ENCODE measurements around the gene CYFIP1. TPM values are rescaled to one million over a fixed set of nuclear protein-coding genes. Genes with fewer than 3 reads are reported as not detected.

The CYFIP1 gene
- total RNA-seq, 1 donor from 2014 or later, result 119 TPM

DNA sequence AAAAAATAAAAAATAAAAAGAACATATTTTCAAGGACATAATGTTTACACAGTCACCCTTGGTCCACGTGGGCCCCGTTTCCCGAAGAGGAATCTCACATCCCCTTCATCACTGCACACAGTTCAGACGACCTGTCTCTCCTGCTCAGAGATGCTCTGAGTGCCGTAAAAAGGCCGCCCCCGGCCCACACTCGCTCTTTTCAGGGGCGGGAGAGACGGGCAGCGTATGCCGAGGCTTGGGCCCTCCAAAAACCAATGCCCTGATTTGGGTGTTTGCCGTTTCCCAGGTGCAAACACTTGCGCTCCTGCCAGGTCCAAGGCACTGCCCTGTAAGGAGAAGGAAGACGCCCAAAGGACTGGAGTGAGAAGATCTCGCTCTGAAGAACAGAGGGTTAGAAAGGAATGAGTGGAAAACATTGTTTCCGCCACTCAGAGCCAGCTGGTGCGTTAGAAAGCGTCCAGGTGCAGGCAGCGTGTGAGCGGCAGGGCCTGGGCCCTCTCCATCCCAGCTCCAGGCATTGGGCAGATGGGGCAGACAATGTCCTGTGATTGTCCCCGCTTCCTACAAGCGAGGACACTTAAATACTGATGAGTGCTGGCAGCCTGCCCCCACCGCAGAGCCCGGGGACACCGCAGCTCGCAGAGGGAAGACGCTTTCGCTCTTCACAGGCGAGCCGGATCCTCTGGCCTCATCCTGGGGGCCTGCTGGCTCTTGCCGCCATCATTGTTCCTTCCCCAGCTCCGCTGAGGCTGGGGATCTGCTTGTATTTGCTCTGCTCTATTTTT, 88.5 kb downstream of the CYFIP1 start:
- no peak for DNase-seq (ENCODE audit: low read depth, low spot score)

DNA sequence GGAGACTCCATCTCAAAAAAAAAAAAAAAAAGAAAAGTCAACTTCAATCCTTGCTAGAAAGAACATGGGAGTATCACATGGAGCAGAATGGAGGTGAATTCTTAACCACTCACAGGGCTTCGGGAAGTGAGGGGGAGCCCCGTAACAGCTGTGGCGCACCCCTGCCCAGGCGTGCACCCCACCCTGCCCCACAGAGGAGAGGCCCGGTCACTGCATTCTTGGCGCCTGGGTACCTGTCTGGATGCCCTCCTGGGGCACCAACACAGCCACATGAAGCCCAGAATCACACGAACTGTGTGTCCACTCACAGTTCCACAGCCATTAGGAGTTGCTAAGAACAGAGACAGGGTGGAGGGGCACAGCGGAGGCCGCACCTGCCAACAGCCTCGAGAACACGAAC, 89.9 kb downstream of the CYFIP1 start:
- no peak for DNase-seq (ENCODE audit: low read depth, low spot score)

DNA sequence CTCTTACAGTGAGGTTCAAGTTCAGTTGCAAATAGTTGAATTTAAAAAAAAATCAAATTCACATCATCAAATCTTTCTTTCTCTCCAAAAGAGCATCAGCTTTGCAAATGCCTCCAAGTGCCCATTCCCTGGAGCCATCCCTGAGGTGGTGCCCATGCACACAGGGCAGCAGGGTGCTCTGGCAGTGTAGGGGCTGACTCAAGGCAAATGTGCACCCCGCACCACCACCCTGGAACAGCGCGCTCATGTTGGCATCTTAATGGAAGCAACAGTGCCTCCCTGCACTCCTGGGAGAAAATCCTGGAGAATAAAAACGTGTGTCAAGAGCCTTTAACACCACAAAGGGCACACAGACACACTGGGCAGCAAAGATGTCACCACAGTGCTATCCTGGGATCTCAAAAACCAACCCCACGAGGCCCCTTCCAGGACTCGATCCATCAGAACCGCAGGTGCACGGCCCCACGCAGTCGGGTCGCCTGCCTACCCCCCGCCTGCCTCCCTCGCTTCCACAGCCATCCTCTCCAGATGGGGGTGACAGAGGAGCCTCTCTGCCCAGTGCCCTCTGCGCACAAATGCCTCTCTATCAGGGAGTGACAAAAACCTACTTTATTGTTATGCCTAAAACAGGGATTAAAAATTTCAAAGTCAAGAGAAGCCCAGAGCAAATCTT, 90.9 kb downstream of the CYFIP1 start:
- DNase-seq (ENCODE audit: low read depth, low spot score), result no peak

DNA sequence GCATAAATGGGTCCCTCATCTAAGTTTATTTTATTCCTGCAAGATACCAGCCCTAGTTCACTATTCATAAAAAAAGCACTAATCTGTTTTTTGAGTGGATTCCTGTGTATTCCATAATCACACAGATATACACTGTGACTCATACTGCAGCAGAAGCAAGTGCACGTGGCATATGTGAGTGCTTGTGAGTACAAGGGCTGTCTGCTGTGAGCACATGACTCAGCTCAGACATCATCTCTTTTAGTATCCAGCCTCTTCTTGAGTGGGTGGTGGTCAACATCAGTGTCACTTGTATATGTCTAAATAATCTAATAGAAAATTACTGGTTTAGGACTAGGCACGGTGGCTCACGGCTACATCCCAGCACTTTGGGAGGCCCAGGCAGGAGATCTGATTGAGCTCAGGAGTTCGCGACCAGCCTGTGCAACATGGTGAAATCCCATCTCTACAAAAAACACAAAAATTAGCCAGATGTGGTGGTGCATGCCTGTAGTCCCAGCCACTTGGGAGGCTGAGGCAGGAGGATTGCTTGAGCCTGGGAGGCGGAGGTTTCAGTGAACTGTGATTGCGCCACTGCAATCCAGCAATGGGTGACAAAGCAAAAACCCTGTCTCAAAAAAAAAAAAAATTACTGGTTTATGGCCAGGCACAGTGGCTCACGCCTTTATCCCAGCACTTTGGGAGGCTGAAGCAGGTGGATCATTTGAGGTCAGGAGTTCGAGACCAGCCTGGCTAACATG, 91.9 kb downstream of the CYFIP1 start:
- peak; percentile 59 for DNase-seq (ENCODE audit: low read depth, low spot score)

DNA sequence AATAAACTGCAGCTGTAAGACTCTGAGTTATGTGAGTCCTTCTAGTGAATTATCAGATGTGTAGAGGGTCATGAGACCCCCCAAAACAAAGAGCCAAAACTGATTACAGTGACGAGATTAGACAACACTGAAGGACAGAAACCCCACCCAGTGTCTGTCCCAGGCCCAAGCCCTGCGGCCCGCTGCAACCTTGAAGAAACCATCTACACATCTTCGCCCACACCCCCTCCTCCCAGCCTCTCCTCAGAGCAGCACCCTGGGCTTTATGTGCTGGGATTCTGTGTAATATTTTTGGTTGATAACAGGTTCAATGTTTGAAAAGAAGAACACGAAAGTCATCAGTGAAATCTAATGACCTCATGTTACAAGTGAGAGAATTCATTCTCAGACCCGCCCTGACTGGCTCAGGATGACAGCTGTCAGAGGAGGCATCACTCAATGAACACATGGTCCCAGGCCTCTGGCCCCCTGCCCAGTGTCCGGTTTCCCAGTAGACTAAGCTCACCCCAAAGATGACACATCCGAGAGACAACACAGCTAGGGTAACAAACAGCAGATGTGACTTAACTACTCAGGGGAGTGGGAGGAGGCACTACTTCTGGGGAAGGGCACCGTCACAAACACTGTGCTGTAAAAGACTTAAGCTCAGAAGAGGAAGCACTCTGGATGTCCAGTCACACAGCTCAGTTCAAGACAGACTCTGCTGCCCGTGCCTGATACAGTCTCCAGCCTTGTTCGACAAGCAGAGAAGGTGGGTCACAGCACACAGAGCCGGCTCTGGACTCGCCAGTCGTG, 92.8 kb downstream of the CYFIP1 start:
- no peak for DNase-seq (ENCODE audit: low read depth, low spot score)

DNA sequence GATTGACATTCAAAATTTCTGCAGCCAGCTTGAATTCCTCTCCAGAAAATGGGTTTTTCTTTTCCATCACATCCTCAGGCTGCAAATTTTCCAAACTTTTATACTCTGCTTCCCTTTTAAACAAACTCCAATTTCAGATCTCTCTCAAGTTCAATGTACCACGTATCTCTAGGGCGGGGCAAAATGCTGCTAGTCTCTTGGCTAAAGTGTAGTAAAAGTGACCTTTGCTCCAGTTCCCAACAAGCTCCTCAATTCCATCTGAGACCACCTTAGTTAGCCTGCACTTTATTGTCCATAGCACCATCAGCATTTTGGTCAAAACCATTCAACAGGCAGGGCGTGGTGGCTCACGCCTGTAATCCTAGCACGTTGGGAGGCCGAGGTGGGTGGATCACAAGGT, 95.0 kb downstream of the CYFIP1 start:
- no peak for DNase-seq (ENCODE audit: low read depth, low spot score)

DNA sequence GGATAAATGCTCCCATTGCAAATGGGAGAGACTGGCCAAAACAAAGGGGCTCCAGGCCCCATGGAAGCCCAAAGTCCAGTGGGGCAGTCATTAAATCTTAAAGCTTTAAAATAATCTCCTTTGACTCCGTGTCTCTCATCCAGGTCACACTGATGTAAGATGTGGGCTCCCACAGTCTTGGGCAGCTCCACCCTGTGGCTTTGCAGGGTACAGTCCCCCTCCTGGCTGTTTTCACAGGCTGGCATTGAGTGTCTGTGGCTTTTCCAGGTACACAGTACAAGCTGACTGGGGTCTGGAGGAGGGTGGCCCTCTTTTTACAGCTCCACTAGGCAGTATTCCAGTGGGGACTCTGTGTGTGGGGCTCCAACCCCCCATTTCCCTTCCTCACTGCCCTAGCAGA, 95.8 kb downstream of the CYFIP1 start:
- DNase-seq (ENCODE audit: low read depth, low spot score), result no peak

DNA sequence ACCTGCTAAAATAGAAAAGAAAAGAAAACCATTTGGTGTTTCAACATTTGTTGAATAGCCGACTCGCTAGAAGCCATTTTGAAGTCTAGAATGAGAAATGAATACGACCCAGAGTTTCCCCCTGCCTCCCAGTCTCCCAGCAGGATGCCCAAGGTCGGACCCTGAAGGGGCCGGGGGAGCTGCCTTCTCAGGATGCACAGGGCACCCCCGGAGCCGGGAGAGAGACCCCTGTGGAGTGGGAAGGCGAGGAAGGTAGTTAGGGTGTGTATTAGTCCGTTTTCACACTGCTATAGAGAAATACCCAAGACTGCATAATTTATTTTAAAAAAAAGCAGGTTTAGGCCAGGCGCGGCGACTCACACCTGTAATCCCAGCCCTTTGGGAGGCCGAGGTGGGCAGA, 97.0 kb downstream of the CYFIP1 start:
- no peak for DNase-seq (ENCODE audit: low read depth, low spot score)

DNA sequence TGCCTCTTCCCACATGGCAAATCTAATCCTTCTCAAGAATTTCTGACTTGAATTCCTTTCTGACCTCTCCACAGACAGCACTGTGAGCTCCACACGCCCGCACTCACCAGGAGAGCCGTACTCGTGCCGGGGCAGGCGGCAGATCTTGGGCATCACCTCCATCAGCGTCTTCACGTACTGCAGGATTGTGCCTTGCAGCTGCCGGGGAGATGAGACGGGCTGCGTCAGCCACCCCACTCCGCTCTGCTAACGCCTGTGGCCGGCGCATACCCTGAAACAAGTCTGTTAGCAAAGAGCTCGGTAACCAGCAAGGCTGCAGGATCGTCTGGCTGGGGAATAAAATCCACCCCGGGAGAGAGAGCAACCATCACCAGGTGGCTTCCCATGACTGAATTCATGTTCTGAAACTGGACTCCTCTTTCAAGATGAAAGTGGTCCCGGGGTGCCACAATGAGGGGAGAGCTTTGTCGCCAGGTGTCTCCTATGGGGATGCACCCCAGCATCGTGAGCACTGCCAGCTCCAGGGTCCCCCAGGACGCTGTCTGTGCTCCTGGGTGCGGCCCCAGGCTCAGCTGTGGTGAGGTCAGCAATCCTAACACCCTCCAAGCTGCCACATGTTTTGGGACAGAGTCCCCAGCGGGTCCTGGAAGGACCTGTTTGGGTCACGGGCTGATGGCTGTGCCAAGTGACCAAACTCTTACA, 98.3 kb downstream of the CYFIP1 start:
- DNase-seq (ENCODE audit: low read depth, low spot score), result no peak

DNA sequence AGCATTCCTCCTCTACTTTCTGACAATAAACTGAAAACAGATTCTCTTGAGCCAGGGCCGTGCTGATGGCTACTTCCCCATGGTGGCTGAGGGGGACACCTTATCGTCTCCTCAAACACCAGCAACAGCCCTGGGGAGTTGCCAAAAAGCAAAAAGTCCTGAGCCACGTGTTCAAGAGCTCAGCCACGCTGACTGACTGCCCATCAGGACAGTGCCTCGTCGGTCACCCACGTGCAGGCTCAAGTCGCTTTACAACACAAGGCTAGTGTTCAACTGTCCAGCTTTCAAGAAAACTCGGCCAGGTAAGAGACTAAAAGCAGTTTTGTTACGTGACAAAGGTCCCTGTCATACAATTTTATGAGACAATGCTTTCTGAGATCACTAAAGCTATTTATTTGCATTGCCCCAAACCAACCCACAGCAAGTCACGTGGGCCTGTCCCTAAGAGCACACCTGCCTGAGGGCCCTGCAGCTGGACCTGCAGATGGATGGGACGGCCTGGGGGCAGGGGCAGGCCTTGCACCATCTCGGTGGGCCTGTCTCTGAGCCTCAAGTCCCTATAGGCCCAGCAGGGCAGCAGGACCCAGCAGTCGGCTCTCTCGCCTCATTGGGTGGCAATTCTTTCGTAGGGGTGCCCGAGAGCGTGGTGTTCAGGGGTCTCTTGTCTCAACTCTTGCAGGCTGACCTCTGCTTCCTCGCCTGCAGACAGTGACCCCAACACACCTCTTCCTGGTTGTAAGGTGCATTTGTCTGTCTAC, 99.0 kb downstream of the CYFIP1 start:
- DNase-seq (ENCODE audit: low read depth, low spot score), result no peak

DNA sequence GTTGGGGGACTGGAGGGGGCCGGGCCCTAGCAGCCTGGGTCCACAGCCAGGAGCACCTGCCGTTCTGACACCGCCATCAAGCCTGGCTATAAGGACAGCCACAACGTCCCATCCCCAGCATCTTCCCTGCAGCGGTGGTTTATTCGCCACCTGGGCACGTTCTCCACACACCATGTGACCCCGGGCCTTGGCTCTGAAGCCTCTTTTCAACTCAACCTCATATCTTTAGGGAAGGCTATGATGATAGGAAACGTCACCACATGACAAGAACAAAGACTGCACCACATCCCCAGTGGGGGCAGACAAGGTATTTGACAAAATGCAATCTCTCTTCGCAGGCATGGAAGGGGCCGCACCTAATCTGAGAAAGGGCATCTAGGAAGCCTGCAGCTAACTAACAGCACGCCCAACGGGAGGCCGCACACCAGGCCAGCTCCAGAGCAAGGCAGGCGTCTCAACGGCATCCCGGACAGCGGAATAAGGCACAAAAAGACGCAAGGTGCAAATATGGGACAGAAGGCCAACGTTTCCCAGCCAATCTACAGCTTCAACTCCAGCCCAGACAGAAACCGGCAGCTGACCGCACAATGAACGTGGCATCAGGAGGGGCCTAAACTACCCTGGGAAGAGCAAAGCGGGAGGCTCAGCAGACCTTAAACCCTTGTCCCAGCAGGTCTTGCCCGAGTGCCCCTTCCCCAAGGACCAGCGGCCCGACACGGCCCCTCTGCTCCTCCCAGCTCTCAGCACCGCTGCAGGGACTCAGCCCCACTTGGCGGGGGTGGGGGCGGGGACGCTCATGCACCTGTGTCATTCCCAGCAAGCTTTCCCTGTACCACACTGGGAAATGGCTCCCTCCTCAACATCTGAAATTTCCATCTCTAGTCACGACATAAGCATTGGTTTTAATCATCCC, 99.8 kb downstream of the CYFIP1 start:
- DNase-seq (ENCODE audit: low read depth, low spot score), result no peak

DNA sequence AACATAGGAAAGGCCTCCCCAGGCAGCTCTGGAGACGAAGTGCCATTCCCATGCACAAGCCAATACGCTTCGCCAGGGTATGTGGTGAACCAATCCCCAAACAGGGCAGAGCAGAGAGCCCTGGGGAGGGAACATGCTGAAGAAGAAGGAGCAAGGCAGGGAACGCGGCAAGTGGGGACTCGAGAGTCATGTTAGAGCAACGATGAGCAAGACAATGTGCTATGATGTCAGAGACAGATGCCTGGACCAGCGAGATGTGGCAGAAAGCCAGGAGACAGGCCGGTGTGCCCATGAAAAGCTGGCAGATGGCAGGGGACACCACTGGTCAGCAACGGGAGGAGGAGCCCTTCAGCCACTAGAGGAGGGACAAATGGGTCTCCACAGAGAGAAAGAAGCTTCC, 102.1 kb downstream of the CYFIP1 start:
- no peak for DNase-seq (ENCODE audit: low read depth, low spot score)

DNA sequence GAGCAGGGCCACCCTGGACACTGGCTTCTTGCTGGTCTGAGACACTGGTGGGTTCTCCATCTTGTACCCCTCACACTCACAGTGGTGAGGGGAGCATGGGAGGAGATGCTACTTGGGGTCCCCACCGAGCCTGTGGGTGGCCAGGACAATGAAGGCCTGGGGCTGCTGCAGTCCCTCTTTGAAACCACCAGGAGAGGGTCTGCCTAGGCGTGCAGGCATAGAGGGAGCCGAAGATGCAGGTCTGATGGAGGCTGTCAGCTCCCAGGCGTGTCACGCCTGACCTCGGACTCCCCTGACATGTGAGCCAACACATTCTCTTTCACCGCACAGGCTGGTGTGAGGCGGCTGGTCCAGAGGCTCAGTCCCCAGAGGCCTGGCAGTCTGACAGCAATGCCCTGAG, 102.6 kb downstream of the CYFIP1 start:
- no peak for DNase-seq (ENCODE audit: low read depth, low spot score)

DNA sequence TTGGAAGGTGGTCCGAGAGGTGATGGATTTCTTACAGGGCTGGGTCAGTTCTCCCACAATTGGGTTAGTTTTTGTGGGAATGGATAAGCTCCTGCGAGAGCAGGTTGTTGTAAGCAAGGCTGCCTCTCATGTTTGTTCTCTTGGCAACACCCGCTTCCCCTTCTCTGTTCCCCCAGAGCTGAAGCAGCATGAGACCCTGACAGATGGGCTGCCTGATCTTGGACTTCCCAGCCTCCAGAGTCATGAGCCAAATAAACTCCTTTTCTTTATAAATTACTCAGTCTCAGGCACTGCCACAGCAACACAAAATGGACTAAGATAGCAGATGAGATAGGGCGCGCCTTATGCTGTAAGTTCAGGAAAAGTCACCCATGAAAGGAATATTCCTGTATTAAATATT, 103.1 kb downstream of the CYFIP1 start:
- no peak for DNase-seq (ENCODE audit: low read depth, low spot score)

DNA sequence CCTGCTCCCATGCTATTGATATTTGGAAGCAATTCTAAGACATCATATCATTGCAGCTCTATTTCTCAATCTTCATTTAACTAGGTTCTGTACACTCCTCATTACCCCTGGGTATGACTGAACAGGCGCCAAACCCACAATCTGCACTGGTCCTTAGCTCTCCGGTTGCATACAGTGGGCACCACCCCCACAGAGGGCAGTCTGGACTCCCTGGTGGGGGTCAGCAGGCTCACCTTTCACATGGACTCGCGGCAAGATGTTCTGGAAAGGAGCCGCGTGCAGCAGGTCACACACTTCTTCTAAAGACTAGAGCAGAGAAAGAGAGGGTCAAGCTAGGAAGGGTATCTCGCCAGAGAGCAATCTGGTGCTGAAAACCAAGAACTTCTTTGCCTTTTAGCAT, 105.2 kb downstream of the CYFIP1 start:
- DNase-seq (ENCODE audit: low read depth, low spot score), result no peak

DNA sequence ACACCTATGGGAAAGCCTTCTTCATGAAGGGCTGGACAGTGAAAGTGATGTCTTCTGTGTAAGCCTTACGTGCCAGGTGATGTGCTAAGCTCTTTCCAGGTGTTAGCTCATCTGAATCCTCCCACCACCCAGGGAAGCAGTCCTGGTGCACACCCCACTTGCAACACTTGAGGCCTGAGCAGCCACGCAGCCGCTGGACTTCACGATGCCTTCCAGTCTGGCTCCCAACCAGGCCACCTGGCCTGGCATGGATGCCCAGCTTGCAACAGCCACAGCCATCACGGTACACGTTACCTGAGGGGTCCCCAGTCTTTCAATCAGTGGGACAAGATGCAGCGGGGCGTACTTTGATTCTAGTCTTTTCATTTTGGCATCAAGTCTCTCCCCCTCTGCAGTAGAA, 105.9 kb downstream of the CYFIP1 start:
- no peak for DNase-seq (ENCODE audit: low read depth, low spot score)

DNA sequence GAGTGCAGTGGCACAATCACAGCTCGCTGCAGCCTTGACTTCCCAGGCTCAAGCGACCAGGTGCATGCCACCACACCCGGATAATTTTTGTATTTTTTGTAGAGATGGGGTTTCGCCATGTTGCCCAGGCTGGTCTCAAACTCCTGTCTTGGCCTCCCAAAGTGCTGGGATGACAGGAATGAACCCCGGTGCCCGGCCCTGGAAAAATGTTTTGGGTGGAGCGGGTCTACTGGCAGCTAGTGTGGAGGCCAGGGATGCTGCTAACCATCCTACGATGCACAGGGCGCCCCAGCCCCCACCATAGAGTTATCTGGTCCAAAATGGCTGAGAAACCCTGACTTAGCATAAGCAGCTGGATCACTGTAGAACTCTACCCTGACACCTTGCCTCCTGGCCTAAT, 106.3 kb downstream of the CYFIP1 start:
- DNase-seq (ENCODE audit: low read depth, low spot score), result no peak

DNA sequence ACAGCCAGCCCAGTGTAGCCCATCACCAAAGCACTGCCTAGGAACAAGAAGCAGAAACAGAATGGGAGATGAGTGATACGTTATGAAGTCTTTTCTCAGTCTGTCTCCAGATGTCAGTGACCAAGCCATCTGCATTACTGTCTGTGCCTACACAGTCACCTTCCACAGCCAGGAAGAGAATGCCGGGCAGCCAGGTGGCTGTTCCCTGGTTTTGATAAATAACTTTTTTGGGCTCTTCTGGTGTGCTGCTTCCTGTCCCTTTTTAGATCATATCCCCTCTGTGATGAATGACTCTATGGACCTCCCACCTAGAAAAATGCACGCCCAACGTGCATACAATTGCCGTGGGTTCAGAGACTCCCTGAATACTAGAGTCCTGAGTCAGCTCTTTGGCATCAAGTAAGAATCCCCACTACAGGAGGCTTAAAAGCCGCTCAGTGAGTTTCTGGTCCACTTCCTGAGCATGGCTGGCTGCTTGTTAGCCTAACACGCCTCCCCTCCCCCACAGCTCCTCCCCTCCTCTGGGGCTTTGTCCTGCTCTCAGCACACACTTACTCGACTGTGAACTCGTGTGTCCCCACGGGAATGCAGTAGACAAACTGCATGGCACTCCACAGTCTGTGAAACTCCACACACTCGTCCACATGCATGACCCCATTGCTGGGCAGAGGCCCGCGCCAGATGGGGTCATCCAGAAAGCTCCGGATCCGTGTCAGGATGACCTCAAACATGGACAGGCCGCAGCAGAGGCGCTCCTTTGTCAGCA, 107.0 kb downstream of the CYFIP1 start:
- DNase-seq (ENCODE audit: low read depth, low spot score), result no peak
